Measurements from ENCODE around the gene EXOC6B. TPM values are rescaled to one million over a fixed set of nuclear protein-coding genes. Genes with fewer than 3 reads are reported as not detected.

Gene EXOC6B
- total and polyA plus RNA-seq, 10 of the 15 experiments (the other 5 are each of a cell fraction or from before 2014, with no cell fraction given) = 0.23 to 2.2 (median 1.2) TPM

- ATAC-seq (no peak), FAIRE-seq (no peak), DNase-seq (ENCODE audit: low read depth, low spot score) (no peak)
- CTCF ChIA-PET = interaction anchor here (0.5 to 1.1 kb wide), 4 partner anchors 39 to 261 kb away, joined by 3 to 5 read pairs (median 4); no protein-coding TSS in a partner anchor
- intact Hi-C loops (cut with micrococcal nuclease; ENCODE audit: unreplicated experiment) (loop anchor here (2.0 kb wide), 1 partner anchor 41 kb away; no protein-coding TSS in a partner anchor), in situ Hi-C loops (cut with MboI) (no loop called here)
- H3K9me3 ChIP-seq (replicated peaks; ENCODE audit: control insufficient read depth, insufficient read depth, low read length) = no peaks in the 10 kb centered on the region
- no TSS peak for BruUV-seq (replicated peaks)
- no peak overlapping the region for H3K4me2 ChIP-seq (ENCODE audit: control insufficient read depth, insufficient read depth)
- no peak overlapping the region for H3K4me3 ChIP-seq
- H3K27ac ChIP-seq (ENCODE audit: control insufficient read depth, insufficient read depth) = no peak overlapping the region
- no peaks in the 10 kb centered on the region for H3K79me2 ChIP-seq (ENCODE audit: control insufficient read depth, insufficient read depth, low read length)
- H3K4me1 ChIP-seq (ENCODE audit: control insufficient read depth, insufficient read depth, low read length) = no peaks in the 10 kb centered on the region
- POLR2A ChIA-PET = interaction anchor here (0.6 kb wide), 2 partner anchors 12 to 1630 kb away, joined by 3 to 5 read pairs; no protein-coding TSS in a partner anchor
- H2AFZ ChIP-seq (ENCODE audit: control insufficient read depth, low read depth, low read length) = no peak overlapping the region
- TF ChIP-seq, protein P1, sequence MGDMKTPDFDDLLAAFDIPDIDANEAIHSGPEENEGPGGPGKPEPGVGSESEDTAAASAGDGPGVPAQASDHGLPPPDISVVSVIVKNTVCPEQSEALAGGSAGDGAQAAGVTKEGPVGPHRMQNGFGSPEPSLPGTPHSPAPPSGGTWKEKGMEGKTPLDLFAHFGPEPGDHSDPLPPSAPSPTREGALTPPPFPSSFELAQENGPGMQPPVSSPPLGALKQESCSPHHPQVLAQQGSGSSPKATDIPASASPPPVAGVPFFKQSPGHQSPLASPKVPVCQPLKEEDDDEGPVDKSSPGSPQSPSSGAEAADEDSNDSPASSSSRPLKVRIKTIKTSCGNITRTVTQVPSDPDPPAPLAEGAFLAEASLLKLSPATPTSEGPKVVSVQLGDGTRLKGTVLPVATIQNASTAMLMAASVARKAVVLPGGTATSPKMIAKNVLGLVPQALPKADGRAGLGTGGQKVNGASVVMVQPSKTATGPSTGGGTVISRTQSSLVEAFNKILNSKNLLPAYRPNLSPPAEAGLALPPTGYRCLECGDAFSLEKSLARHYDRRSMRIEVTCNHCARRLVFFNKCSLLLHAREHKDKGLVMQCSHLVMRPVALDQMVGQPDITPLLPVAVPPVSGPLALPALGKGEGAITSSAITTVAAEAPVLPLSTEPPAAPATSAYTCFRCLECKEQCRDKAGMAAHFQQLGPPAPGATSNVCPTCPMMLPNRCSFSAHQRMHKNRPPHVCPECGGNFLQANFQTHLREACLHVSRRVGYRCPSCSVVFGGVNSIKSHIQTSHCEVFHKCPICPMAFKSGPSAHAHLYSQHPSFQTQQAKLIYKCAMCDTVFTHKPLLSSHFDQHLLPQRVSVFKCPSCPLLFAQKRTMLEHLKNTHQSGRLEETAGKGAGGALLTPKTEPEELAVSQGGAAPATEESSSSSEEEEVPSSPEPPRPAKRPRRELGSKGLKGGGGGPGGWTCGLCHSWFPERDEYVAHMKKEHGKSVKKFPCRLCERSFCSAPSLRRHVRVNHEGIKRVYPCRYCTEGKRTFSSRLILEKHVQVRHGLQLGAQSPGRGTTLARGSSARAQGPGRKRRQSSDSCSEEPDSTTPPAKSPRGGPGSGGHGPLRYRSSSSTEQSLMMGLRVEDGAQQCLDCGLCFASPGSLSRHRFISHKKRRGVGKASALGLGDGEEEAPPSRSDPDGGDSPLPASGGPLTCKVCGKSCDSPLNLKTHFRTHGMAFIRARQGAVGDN (IDR thresholded peaks at IDR 0.05) = no peak
- TF ChIP-seq ATF7 (IDR thresholded peaks at IDR 0.05; ENCODE audit: low read depth) (no peak), CBX3 (IDR thresholded peaks at IDR 0.05; ENCODE audit: borderline replicate concordance, low read depth) (no peak), SREBF1 (IDR thresholded peaks at IDR 0.05; ENCODE audit: low read length) (no peak), NRF1 (conservative IDR thresholded peaks at IDR 0.05; ENCODE audit: low read depth, low read length) (no peak), REST (IDR thresholded peaks at IDR 0.05; ENCODE audit: low read depth, low read length) (no peak), CBFB (IDR thresholded peaks at IDR 0.05; ENCODE audit: low read depth) (no peak), JUND (IDR thresholded peaks at IDR 0.05; ENCODE audit: low read depth, low read length) (no peak)
- no peaks in the 10 kb centered on the region for H3K36me3 ChIP-seq (ENCODE audit: control insufficient read depth in 2 of 2, insufficient read depth in 2 of 2, low read length in 1 of 2)
- SMC1A ChIA-PET (ENCODE audit: uncharacterized antibody, unreplicated experiment) = interaction anchor here (1.1 kb wide), 1 partner anchor 25 kb away, joined by 6 read pairs; no protein-coding TSS in a partner anchor
- H4K20me1 ChIP-seq (ENCODE audit: control insufficient read depth, insufficient read depth) = no peaks in the 10 kb centered on the region
- H3K9ac ChIP-seq (ENCODE audit: control insufficient read depth, insufficient read depth, low read length) = no peak overlapping the region
- RAD21 ChIA-PET (ENCODE audit: unreplicated experiment) = interaction anchor here (1.7 kb wide), 1 partner anchor 38 kb away, joined by 3 read pairs; no protein-coding TSS in a partner anchor
- no peaks in the 10 kb centered on the region for H3K27me3 ChIP-seq (replicated peaks in 1 of 2; ENCODE audit: control insufficient read depth in 2 of 2, insufficient read depth in 2 of 2, low read length in 1 of 2)
These were observed 3.9 kb downstream of the EXOC6B start for GRCh38 chr2:72821983-72822382.

Data from GM12878 (cell line).